ENCODE results near the gene TMX1. TPM values are rescaled to one million over a fixed set of nuclear protein-coding genes. Genes with fewer than 3 reads are reported as not detected.

TMX1 gene
- total and polyA plus RNA-seq, 12 donors = 4.0 to 14.5 (median 6.6) TPM

DNA sequence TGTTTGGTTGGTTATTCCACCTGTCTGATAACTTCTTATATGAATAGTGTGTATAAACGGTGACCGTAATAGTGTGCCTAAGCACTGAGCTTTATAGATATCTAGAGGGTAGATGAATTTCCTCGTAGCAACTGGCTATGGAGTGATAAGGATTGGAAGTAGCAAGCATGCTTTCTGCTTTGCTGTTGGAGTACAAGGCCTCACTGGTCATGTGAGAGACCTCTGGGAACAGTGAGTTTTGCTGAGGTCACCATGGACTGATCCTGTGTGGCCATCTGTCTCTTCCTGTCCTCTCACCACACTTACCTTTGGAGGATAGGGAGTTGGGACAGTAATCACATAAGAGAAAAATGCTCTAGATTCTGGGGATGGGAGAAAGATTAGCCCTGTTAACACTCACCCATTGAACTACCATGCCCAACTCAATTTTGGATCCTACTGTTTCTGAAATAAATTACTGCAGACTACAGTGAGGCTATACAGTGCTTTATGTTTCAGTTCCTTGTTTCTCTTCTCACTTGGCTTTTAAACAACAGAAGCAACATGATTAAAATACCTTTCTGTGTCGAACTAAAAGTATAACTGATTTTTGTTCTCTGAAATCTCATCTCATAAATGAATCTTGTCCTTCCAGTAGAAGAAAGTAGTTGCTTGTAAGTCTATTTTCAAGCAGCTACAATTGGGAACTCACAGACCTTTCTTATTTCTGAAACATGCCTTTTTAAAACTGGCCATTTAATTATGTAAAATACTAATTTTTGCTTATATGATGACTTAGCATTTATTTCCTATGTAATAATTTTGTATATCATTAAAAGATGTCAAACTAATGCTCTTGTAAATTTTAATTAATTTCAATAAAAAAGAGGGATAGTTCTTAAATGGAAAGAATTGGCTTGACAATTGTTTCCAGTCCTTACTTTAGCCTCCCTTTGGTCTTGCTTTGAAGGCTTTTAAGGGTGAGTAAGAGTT lies 8.3 kb downstream of the TMX1 start:
- H3K4me1 ChIP-seq = peaks cover 0 to 11% (median 0%) of the 10 kb centered on the region in 9 donors
- no peak overlapping the region for H3K4me3 ChIP-seq
- DNase-seq (no peak), ATAC-seq (no peak)
- no peaks in the 10 kb centered on the region for H3K27me3 ChIP-seq
- no peaks in the 10 kb centered on the region for H3K9me3 ChIP-seq
- no peak overlapping the region for H3K27ac ChIP-seq
- TF ChIP-seq, protein P1, sequence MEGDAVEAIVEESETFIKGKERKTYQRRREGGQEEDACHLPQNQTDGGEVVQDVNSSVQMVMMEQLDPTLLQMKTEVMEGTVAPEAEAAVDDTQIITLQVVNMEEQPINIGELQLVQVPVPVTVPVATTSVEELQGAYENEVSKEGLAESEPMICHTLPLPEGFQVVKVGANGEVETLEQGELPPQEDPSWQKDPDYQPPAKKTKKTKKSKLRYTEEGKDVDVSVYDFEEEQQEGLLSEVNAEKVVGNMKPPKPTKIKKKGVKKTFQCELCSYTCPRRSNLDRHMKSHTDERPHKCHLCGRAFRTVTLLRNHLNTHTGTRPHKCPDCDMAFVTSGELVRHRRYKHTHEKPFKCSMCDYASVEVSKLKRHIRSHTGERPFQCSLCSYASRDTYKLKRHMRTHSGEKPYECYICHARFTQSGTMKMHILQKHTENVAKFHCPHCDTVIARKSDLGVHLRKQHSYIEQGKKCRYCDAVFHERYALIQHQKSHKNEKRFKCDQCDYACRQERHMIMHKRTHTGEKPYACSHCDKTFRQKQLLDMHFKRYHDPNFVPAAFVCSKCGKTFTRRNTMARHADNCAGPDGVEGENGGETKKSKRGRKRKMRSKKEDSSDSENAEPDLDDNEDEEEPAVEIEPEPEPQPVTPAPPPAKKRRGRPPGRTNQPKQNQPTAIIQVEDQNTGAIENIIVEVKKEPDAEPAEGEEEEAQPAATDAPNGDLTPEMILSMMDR (IDR thresholded peaks at IDR 0.05) = no peak
- WGBS, 2 donors = 76 to 85% methylated on average over 4 of the region's 4 CpGs
- intact Hi-C loops (cut with DNase I) = no loop called here
- H3K36me3 ChIP-seq = peaks cover 0 to 95% (median 25%) of the 10 kb centered on the region in 9 donors

DNA sequence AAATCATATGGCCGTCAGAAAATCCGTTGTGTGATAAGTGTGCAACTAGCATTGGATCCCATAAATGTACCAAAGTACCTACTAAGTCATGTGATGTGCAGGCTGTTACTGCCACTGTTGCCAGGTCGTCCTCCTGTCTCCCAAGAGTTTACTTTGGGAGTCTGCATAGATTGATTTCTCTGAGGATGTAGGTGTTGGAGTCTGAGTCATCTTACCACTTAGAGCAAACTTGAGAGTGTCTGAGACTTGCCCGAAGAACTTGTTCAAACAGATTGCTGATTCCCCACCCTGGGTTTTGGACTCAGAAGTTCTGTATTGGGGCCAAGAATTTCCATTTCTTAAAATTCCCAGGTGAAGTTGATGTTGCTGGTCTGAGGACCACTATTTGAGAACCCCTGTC lies 11.4 kb downstream of the TMX1 start:
- intact Hi-C loops (cut with DNase I) = no loop called here
- DNase-seq (no peak), ATAC-seq (no peak)
- Histone ChIP-seq H3K4me3 (no peak overlapping the region), H3K4me1 (no peaks in the 10 kb centered on the region), H3K27me3 (no peaks in the 10 kb centered on the region), H3K27ac (no peak overlapping the region), H3K36me3 (peaks cover 0 to 100% (median 35%) of the 10 kb centered on the region in 9 donors), H3K9me3 (no peaks in the 10 kb centered on the region)
- 86 to 88% methylated on average over 4 of the region's 4 CpGs for WGBS, 2 donors
- TF ChIP-seq, protein P1 (IDR thresholded peaks at IDR 0.05) = no peak

DNA sequence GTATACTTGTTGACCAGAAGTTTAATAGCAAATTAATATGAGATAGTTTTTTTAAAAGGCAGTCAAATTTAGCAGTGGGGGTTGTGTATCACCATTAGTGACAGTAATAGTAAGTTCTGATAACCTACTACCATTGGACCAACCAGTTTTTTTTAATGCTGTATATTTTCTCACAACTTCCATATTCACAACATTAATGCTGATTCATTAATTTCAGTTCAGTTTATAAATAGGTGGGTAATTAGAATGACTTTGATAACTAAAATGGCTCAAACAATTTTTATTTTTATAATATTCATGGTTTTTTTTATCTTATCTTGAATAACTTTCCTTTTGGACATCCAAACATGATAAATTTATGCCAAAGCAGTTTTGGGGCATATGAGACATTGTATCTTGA lies 13.8 kb downstream of the TMX1 start:
- peaks cover 0 to 100% (median 28%) of the 10 kb centered on the region in 9 donors for H3K36me3 ChIP-seq
- DNase-seq (no peak), ATAC-seq (no peak)
- TF ChIP-seq, protein P1 (IDR thresholded peaks at IDR 0.05) = no peak
- H3K4me3 ChIP-seq = no peak overlapping the region
- H3K27ac ChIP-seq = no peak overlapping the region
- intact Hi-C loops (cut with DNase I) = no loop called here
- H3K4me1 ChIP-seq = no peaks in the 10 kb centered on the region
- H3K9me3 ChIP-seq = peaks cover 0 to 6% (median 0%) of the 10 kb centered on the region in 11 donors
- no peaks in the 10 kb centered on the region for H3K27me3 ChIP-seq

DNA sequence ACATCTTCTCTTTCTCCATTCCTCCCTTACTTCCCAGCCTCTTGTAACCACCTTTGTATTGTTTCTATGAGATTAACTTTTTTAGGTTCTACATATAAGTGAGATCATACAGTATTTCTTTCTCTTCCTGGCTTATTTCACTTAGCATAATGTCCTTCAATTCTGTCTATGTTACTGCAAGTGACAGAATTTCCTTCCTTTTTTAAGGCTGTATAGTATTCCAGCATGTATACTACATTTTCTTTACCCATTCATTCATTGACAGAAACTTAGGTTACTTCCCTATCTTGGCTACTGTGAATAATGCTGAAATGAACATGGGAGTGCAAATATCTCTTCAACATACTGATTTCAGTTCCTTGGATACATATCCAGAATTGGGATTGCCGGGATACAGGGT lies 18.2 kb downstream of the TMX1 start:
- 95 to 98% methylated on average over 1 of the region's 1 CpG for WGBS, 2 donors

More for the DNA sequence above, 18.2 kb downstream of the TMX1 start:
- DNase-seq (no peak), ATAC-seq (no peak)
- Histone ChIP-seq H3K27me3 (no peaks in the 10 kb centered on the region), H3K4me1 (no peaks in the 10 kb centered on the region), H3K9me3 (peaks cover 0 to 13% (median 0%) of the 10 kb centered on the region in 11 donors), H3K36me3 (peaks cover 0 to 74% (median 10%) of the 10 kb centered on the region in 9 donors), H3K27ac (no peak overlapping the region), H3K4me3 (no peak overlapping the region)
- intact Hi-C loops (cut with DNase I) = no loop called here
- TF ChIP-seq, protein P1 (IDR thresholded peaks at IDR 0.05) = no peak
